HG03135 (cell line): ENCODE results near the gene ABCA4.
"Not testable (repeated sequence)": the region's sequence is repeated elsewhere in the genome, so short reads cannot be mapped to it uniquely, and the experiment has no call there.

Experiments used
- ATAC-seq: cut with Tn5 transposase; IDR thresholded peaks from one replicate; pipeline ENCODE4 v1.9.1; 2021; ENCODE audit warnings: mild to moderate bottlenecking, moderate library complexity; ENCODE audit not compliant: unreplicated experiment

Gene ABCA4

DNA sequence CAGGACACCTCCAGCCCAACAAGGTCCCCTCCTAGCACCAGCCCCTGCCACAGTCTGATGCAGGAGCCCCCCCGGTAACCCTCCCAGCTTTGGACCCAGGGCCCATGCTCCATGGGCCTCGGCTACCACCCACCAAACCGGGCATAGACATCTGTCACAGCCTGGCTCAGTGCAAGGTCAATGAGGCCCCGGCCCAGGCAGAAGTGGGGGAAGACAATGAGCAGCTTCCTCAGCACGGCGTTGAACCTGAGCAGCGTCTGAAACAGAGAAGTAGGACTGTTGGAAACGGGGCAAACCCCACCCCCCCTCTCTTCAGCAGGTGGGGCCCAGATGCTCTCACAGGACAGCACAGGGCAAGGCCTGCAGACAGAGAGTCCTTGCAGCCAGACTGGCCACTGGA lies 109.8 kb downstream of the ABCA4 start:
- no peak for ATAC-seq

DNA sequence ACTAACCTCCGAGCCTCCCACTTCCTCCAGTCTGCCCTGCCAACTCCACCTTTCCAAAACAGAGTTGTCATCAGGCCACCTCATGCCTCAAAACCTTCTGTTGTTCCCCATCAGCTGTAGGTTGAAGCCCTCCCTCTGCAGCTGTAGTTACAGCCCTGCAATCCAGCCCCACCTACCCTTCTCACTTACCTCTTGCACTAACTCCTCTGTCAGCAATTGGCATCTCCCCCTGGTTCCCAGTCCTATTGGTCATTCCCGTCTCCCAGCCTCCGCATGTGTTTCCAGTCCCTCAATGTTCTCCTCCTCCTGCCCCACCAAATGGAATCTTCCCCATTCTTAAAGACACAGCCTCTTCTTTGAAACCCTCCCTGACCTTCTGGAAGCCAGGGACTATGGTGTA lies 111.6 kb downstream of the ABCA4 start:
- no peak for ATAC-seq

DNA sequence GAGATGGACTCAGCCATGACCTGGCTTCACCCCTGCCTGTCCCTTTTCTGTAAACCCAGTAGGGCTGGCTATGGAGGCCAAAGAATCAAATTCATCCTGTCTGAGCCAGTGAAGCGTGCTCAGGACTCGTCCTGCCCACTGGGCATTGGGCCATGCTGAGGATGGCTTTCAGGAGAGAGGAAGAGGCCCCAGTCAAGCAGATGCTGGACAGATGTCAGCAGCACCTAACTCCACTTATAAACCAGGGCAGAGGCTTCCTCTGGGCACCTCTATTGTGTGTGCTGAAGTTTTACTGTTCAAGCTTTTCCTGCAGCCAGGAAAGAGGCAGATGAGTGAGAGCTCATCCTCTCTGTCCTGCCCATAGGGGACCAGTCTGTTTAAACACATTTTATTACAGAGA lies 114.3 kb downstream of the ABCA4 start:
- no peak for ATAC-seq

DNA sequence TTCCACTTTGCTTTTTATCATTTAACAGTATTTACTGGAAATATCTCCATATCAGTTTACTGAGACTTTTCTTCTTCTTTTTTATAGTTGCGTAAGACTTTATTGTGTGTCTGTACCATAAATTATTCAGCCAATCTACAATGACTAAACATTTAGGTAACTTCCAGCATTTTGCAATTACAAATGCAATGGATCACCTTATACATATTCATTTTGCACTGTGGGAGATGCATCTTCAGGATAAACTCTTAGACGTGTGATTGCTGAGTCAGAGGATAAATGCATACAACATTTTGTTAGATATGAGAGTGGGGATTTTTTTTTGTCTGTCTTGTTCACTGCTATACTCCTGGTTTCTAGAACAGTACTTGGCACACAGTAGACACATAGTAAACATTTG lies 116.0 kb downstream of the ABCA4 start:
- ATAC-seq = no peak

DNA sequence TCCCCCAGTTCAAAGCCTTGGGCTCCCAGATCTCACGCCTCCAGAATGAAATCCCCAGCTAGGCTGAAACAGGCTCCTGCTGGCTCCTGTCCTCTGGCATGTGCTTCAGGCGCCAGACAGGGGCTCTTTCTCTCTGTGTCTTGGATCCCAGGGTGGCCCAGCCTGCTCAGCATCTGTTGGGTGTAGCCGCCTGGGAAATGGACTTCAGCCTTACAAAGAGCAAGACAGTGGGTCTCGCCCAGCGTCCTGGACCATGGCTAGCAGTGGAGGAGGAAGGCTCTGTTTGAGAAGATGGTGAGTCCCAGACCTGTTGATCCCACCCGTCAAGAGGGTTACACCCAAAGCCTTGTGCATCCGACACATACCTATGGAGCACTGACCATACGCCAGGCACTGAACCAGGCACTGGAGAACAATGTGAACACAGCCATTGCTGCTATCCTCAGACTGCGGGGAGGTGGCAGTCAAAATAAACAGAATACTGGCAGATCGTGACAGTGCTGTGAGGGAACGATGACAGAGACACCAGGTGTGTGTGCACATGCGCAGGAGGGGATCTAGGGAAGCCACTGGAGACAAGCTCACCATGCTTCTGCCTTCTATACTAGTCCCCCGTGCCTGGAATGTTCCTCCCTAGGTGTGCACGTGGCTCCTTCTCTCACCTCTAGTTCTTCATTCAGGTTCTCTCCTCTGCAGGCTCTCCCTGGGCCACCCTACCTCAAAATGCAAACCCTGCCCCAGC lies 118.7 kb downstream of the ABCA4 start:
- ATAC-seq = no peak

DNA sequence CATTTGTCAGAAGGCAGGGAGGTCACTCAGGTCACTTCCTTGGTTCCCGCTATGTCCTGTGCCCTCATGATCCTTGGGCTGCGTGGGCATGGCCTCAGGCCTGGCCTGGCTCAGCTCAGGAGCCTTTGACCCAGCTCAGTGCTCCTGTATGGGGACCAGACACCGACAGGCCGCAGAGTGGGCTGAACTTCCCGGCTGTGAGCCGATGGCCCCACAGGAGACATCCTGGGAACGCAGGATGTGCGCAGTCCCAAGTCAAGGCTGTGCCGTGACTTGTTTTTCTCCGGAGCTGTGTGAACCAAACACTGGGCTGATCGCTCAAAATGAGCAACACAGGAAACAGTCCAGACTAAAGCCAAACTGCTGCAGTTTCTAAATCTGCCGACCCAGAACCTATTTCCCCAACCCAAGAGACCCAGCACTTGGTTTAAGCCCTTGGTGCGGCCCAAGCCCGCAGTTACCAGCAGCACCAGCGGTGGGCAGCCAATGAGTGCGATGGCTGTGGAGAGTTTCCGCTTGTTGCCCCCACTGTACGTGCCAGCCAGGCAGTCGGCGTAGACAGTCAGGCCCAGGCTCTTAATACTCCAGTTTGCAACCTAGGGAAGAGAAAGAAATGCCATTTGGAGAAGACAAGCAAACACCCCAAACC lies 119.4 kb downstream of the ABCA4 start:
- no peak for ATAC-seq

DNA sequence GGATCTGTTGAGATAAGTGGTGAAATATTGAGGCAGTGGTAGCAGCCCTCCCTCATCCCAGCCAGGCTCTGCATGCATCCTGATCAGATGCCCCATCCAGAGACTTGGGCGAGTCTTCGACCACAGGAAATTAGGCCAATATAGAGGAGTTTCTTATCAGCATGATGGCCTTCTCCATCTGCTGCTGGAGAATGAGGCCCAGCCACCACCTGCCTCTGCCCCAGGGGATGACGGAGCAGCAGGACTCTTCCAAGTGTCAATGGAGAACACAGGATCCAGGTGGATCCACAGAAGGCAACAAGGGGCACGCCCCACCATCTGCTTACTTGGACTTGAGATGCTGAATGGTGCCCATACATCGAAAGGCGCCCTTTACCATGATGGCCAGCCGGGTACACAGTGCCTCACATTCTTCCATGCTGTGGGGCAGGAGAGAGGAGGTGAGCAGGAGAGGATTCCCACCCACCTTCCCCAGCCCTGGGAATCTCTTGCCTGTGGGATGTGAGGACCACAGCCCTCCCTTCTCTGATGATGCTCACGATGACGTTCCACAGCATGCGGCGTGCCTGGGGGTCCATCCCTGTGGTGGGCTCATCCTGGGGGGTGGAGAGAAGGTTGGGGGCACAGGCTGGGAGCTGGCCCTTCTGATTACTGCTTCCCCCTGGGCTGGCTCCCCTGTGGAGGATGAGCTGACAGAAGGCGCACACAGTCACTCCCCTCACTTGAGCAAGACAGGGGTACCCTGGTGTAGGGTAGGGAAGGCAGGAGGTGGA lies 120.3 kb downstream of the ABCA4 start:
- no peak for ATAC-seq

DNA sequence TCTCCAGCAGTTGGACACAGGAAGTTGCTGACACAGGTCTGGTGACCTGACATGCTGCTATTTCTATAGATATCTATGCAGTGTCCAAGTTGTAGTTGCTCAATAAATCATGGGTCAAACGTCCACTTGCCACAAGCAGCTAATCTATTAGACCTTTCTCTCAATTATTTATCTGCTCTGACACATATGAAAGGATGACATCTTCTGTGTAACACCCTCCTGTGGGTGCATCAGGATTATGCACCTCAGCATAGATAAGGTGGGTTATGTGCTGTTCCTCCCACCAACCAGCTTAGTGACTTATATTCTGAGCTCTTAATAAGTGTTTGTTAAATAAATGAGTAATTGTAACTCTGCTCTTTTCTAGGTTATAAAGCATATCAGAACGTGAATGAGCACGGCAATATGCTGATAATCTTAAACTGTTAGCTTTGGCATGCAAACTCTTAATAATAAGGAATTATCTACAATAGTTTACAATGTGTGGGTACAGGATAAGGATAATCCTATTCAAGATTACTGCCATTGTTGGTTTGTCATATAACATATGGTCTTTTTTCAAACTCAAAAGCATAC lies 121.0 kb downstream of the ABCA4 start:
- no peak for ATAC-seq

DNA sequence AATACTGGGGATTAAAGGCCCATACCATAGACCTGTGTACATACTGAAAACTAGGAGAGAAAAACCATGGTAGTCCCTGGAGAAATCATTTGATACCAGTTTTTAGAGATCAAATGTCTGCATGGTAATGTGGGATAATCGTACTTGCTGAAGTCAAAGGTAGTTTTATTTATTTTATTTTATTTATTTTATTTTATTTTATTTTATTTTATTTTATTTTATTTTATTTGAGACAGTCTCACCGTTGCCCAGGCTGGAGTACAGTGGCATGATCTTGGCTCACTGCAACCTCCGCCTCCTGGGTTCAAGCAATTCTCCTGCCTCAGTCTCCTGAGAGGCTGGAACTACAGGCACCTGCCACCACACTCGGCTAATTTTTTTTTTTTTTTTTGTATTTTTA lies 122.4 kb downstream of the ABCA4 start:
- not testable (repeated sequence) for ATAC-seq

DNA sequence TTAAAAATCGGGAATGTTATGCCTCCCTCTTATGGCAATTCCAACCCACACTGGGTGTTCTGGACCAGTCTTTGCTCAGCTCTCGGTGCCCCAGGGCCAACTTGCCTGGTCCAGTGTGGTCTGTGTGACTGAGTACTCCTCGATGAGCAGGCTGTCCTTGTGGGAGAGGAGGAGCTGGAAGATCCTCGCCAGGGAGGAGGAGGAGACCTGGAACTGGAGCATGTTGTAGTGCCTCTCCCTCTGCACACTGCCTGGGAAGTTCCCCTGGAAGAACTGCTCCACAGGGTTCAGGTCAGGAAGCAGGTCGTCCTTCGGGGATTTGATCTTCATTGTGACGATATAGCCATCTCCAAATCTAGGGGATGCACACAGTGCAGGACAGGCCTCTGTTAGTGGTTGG lies 123.2 kb downstream of the ABCA4 start:
- no peak for ATAC-seq

DNA sequence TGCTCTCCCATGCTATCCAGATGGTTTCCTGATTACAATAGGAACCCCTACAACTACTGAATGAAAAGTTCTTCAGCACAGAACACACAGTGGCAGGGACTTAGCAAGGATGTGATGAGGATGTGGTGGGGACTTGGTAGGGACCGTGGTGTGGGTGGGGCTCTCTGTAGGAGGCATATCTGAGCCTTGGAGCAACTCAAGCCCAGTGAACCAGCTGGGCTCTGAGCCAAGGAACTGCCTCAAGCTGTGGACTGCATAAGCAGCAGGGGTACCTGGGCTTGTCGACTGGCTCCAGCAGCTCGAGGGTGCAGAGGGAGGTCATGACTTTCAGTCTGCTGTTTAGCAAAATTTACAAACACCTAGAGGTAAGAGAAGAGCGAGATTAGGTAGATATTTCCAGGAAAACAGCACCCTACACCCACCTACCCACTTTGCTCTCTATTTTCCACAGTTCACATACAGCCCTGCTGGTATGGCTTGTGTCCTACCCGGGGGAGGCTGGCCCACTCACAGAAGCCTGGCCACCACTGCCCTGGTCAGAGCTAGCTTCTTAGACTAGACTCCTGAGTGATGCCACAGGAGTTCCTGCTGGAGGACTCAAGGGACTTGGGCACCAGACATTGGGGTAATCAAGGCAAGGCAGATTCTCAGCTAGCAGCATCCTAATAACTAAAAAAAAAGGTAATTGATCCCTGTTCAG lies 125.0 kb downstream of the ABCA4 start:
- ATAC-seq = no peak

DNA sequence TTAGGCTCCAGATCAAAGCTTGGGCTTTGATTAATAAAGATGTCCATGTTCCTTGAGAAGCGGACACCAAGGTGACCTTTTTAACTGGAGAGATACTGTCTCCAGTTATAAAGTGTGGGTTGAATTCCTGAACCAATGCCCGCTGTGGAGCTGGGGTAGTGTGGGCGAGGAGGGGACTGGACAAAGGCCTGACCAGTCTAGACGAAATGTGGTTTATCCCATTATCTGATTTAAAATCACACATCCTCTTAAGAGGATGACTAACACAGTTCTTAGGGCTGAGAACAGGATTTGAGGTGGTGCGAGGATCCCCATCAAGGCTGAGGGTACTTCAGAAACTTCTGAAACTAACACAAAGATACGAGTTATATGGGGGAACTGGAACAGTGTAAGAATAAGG lies 127.2 kb downstream of the ABCA4 start:
- ATAC-seq = no peak

DNA sequence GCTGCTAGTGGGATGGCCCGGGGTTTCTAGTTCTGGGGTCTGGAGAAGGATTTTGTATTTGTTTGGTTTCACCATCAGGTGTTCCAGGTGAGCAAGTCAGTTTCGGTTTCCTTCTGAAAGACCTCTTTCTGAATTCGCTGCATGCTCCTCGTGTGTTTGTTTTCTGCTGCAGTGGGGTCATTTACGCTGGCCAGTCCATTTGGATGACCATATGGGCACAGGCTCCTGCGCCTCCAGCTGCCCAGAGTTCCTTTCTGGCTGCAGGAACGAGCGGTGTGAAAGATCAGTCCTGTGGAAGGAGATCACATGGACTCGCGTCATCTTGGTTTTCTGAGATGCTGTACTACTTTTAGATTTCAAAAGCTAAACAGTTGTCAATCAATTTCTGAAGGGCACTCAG lies 128.0 kb downstream of the ABCA4 start:
- ATAC-seq = no peak

DNA sequence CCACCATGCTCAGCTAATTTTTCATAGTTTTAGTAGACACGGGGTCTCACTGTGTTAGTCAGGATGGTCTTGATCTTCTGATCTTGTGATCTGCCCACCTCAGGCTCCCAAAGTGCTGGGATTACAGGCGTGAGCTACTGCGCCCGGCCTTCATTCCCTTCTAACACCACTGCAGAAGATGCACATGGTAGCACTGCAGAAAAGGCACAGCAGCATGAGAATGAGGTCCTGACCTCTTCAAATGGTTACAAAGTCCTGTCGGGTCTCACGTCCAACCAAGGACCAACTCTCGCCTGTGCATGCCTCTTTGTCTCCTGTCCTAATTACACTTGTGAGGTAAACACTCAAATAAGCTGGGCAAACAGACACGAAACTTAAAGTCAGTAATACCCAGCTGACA lies 128.8 kb downstream of the ABCA4 start:
- no peak for ATAC-seq

DNA sequence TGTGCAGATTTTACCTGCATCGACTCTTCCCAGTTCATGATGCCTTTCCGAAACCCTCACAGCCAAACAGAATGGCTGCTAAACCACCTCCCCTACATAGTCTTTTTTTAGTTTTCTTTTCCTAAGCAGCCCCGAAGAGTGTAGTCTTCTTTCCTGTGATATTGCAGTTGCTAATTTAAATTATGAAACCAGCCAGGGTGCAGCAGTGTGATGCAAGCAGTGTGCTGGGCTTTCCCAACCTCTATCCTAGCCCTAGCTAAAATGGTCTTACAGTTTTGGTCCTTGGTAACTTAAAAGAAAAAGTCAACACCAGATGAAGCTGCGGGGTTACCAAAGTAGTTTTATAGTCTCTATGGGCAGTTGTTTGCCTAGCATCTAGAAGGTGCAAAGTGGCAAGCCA lies 129.7 kb downstream of the ABCA4 start:
- no peak for ATAC-seq

DNA sequence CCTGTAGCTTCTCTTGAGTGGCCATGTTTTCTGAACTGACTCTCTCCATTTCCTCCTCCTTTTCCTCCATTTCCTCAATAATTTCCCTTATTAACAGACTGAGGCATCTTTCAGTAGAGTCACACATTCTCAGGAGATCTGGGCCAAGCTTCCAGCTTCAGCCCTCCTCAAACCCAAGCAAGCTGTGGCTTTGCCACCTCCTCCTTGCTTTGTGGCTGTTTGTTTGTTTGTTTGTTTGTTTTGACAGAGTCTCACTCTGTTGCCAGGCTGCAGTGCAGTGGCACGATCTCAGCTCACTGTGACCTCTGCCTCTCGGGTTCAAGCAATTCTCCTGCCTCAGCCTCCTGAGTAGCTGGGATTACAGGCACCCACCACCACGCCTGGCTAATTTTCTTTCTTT lies 130.5 kb downstream of the ABCA4 start:
- not testable (repeated sequence) for ATAC-seq

DNA sequence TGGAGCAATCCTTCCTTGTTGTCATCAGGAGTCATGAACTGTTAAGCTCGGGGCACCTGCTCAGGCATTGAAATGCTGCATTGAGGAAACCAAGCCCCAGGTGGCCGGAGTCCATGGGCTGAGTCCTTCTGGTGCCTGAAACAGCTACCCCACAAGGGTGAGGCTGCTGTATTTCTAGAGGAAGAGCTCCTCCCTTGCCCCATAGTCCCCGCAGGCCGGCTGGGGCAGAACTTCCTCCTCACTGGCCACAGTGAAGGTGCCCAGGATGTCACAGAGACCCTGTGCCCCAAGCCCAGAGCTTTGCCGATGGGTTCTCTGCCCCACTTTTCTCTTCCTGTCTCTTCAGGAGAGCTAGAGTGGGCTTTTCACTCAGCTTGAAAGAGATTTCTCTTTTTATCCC lies 130.9 kb downstream of the ABCA4 start:
- no peak for ATAC-seq

DNA sequence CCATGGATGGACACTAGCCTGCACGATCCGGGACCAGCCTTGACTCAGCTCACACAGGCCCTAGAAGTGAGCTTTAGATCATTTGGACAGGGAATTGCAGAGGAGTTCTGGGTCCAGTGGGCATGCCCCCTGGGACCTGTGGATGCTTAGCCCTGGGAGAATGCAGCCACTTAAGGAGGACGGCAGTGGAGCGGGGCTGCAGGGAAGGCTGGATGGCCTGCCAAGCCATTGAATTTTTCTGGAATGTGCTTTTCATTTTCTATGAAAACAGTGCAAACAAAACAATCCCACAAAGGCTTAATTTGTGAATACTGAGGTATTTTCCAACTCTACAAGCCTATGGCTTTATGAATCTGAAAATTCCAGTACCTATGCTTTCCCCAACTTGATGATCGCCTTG lies 131.3 kb downstream of the ABCA4 start:
- ATAC-seq = no peak

DNA sequence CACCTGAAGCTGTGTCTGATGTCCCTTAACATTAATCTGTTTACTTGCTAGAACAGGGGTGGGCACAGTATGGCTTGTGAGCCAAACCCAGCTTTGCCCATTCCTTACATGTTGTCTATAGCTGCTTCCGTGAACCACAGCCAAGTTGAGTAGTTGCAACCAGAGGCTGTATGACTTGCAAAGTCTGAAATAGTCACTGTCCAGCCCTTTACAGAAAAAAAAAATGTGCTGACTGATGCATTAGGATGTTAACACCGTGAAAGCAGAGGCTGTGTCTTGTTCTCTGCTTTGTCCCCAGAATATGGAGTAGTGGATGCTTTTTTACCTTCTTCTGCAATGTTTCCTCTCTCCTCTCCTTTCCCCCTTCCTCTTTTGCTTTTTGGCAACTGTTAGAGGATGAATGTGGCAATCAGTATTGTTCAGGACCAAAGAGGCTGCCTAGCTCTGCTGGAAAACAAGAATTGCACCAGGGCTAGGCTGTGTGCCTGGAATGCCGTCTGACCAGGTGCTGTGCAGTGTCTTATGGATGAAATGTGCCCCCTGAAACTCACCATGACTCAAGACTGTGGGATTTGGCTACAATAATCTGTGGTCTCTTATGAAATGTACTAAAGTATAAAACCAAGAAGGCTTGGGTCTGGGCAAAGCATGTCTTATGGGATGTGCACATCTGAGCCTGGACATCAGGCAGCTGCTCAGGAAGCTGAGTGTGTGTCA lies 132.2 kb downstream of the ABCA4 start:
- ATAC-seq = no peak

DNA sequence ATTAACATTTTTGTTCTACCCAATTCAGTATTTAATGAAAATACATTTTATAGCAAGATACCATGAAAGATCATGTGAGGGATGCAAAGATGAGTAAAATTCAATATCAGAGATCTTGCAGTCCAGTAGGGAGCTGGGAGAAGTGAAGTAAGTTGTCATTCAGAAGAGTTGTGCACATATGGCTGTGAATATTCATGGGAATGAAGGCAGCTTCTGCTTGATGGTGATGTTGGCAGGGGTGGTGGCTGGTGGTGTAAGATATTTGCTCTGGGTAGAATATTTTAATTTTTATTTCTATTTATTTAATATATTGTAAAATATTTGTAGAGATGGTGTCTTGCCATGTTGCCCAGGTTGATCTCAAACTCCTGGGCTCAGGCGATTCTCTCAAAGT lies 139.7 kb downstream of the ABCA4 start:
- ATAC-seq = no peak
